SK-N-SH (cell line): Measurements from ENCODE around the gene BRD7. TPM values are rescaled to one million over a fixed set of nuclear protein-coding genes. Genes with fewer than 3 reads are reported as not detected.
A peak's percentile ranks its signal among the peaks of the same experiment; 100 is the strongest.

Source experiments
- CTCF ChIA-PET: fragments of 300-600, 350-600 bp; formaldehyde crosslinking; extraction: SDS; loops from one replicate; lab custom pipeline; 2021; lab: Yijun Ruan, JAX
- POLR2A ChIA-PET: fragments of 350-600 bp; sonication (Branson Sonifier 250); formaldehyde crosslinking; extraction: SDS; loops from one replicate; lab custom pipeline; 2020; ENCODE audit warnings: antibody characterized with exemption, inconsistent platforms; lab: Yijun Ruan, JAX
- DNase-seq: peaks from one replicate; pipeline ENCODE4 v3.0.0; 2012
- H2AFZ ChIP-seq: fragments of 200-600 bp; sonication (generic); 2 replicates; pipeline ENCODE4 v1.8.1; 2016; ENCODE audit warnings: antibody characterized with exemption, mild to moderate bottlenecking, low read depth
- H3F3A ChIP-seq: fragments of 200-600 bp; sonication (generic); replicated peaks from 2 replicates; pipeline ENCODE3; 2016; ENCODE audit warnings: antibody characterized with exemption, mild to moderate bottlenecking; ENCODE audit not compliant: insufficient read depth
- H3K27ac ChIP-seq, 2 experiments: fragments of 200-500 bp in 1 of 2; fragments of 200-600 bp in 1 of 2; sonication (Bioruptor generic) in 1 of 2; sonication (generic), shearing (Covaris generic) in 1 of 2; 2 replicates each; pipeline versions ENCODE4 v1.5.1 to v1.6.1; 2014 to 2016; ENCODE audit warnings: low read depth in 2 of 2, inconsistent platforms in 1 of 2, low read length in 1 of 2, mild to moderate bottlenecking in 1 of 2, mixed read lengths in 1 of 2
- H3K27me3 ChIP-seq: fragments of 200-600 bp; sonication (generic), shearing (Covaris generic); 2 replicates; pipeline ENCODE4 v1.6.1; 2016; ENCODE audit warnings: mixed run types; ENCODE audit not compliant: insufficient read depth
- H3K36me3 ChIP-seq, 2 experiments: fragments of 200-500 bp in 1 of 2; fragments of 200-600 bp in 1 of 2; sonication (Bioruptor generic) in 1 of 2; sonication (generic) in 1 of 2; replicated peaks in 1 of 2; 2 replicates each; pipeline versions ENCODE3 to v1.5.1; 2014 to 2016; ENCODE audit warnings: low read length in 1 of 2, mild to moderate bottlenecking in 1 of 2; ENCODE audit not compliant: insufficient read depth in 2 of 2, control insufficient read depth in 1 of 2
- H3K4me1 ChIP-seq, 2 experiments: fragments of 200-500 bp in 1 of 2; fragments of 200-600 bp in 1 of 2; sonication (Bioruptor generic) in 1 of 2; sonication (generic), shearing (Covaris generic) in 1 of 2; 2 replicates each; pipeline versions ENCODE4 v1.5.1 to v1.6.1; 2014 to 2016; ENCODE audit warnings: low read depth in 1 of 2, low read length in 1 of 2, mixed run types in 1 of 2; ENCODE audit not compliant: insufficient read depth in 2 of 2, control insufficient read depth in 1 of 2
- H3K4me2 ChIP-seq: fragments of 200-600 bp; sonication (generic), shearing (Covaris generic); 2 replicates; pipeline ENCODE4 v1.6.1; 2017; ENCODE audit warnings: mixed run types
- H3K4me3 ChIP-seq, 2 experiments: fragments of 200-500 bp in 1 of 2; fragments of 200-600 bp in 1 of 2; sonication (Bioruptor generic) in 1 of 2; sonication (generic), shearing (Covaris generic) in 1 of 2; 2 replicates each; pipeline versions ENCODE4 v1.5.1 to v1.8.1; 2014 to 2016; ENCODE audit warnings: low read depth in 2 of 2, inconsistent platforms in 1 of 2, low read length in 1 of 2, mild to moderate bottlenecking in 1 of 2, mixed read lengths in 1 of 2, moderate library complexity in 1 of 2
- H3K79me2 ChIP-seq: fragments of 200-600 bp; sonication (generic); 2 replicates; pipeline ENCODE4 v1.8.1; 2017; ENCODE audit warnings: mild to moderate bottlenecking; ENCODE audit not compliant: insufficient read depth
- H3K9ac ChIP-seq: fragments of 200-600 bp; sonication (generic); 2 replicates; pipeline ENCODE4 v1.6.1; 2017; ENCODE audit warnings: mixed run types
- H3K9me2 ChIP-seq: fragments of 200-600 bp; sonication (generic); 2 replicates; pipeline ENCODE4 v1.6.1; 2017; ENCODE audit warnings: mixed run types
- H3K9me3 ChIP-seq: fragments of 200-600 bp; sonication (generic); 2 replicates; pipeline ENCODE4 v1.6.1; 2017; ENCODE audit warnings: mixed run types, mild to moderate bottlenecking, moderate library complexity
- H4K20me1 ChIP-seq: fragments of 200-600 bp; sonication (generic); 2 replicates; pipeline ENCODE4 v1.6.1; 2017; ENCODE audit warnings: mild to moderate bottlenecking, mixed run types; ENCODE audit not compliant: insufficient read depth
- CHD2 ChIP-seq: fragments of 150-350 bp; IDR thresholded peaks from 2 replicates; pipeline ENCODE4 v1.6.1; 2018; ENCODE audit warnings: low read length; ENCODE audit not compliant: partially characterized antibody
- EP300 ChIP-seq, 2 experiments: IDR thresholded peaks; 2 replicates each; pipeline versions ENCODE4 v1.4.0 to v1.6.1; 2012; ENCODE audit warnings: borderline replicate concordance in 1 of 2, low read depth in 1 of 2, low read length in 1 of 2
- GATA2 ChIP-seq: sonication (generic); formaldehyde crosslinking; IDR thresholded peaks from 2 replicates; pipeline ENCODE4 v1.5.0; 2020; ENCODE audit warnings: mild to moderate bottlenecking, missing genetic modification reagents
- MEF2A ChIP-seq: IDR thresholded peaks from 2 replicates; pipeline ENCODE4 v1.4.0; 2012; ENCODE audit warnings: low read depth, borderline replicate concordance
- MXI1 ChIP-seq: IDR thresholded peaks from 2 replicates; pipeline ENCODE4 v1.6.1; 2012; ENCODE audit warnings: mild to moderate bottlenecking, low read depth, low read length, improper control_type of control experiment
- PBX3 ChIP-seq: IDR thresholded peaks from 2 replicates; pipeline ENCODE4; 2012
- RAD21 ChIP-seq: IDR thresholded peaks from 2 replicates; pipeline ENCODE4 v1.6.1; 2012; ENCODE audit warnings: mild to moderate bottlenecking, low read length
- RCOR1 ChIP-seq: fragments of 150-350 bp; IDR thresholded peaks from 2 replicates; pipeline ENCODE4 v1.6.1; 2017; ENCODE audit warnings: antibody characterized with exemption, low read length
- TEAD4 ChIP-seq: IDR thresholded peaks from 2 replicates; pipeline ENCODE4 v1.4.0; 2012; ENCODE audit warnings: mild to moderate bottlenecking, borderline replicate concordance; ENCODE audit not compliant: insufficient read depth
- USF1 ChIP-seq: IDR thresholded peaks from 2 replicates; pipeline ENCODE4 v1.4.0; 2012; ENCODE audit warnings: low read depth, borderline replicate concordance
- USF2 ChIP-seq: fragments of 150-350 bp; IDR thresholded peaks from 2 replicates; pipeline ENCODE4 v1.6.1; 2017; ENCODE audit warnings: antibody characterized with exemption, low read length, low read depth, borderline replicate concordance
- ZBTB33 ChIP-seq: IDR thresholded peaks from 2 replicates; pipeline ENCODE4 v1.4.0; 2012; ENCODE audit warnings: low read depth, borderline replicate concordance
- WGBS: methylation state at CpG from one replicate; pipeline ENCODE4 v1.1.6; 2017; ENCODE audit warnings: low lambda C conversion rate; 5-methylcytosine and 5-hydroxymethylcytosine counted together
- polyA plus RNA-seq, 3 experiments: library from polyadenylated mRNA; depleted of rRNA; stranded (reverse); fragments of >200 nt; gene quantifications; 2 replicates each; pipeline ENCODE4 v1.2.3, GENCODE V29; 2012

BRD7 gene
- polyA plus RNA-seq, 1 of the 3 experiments (the other 2 are of a cell fraction), result 32.9 TPM

GRCh38 chr16:50407351-50407750, 38.6 kb upstream of the BRD7 start:
- H3K9me3 ChIP-seq, result no peaks in the 10 kb centered on the region
- H3K9me2 ChIP-seq, result no peaks in the 10 kb centered on the region
- no peak overlapping the region for H3K4me2 ChIP-seq
- 60% methylated on average over 2 of the region's 5 CpGs for WGBS
- no peak overlapping the region for H3K9ac ChIP-seq
- POLR2A ChIA-PET, result no interaction called here
- no peak overlapping the region for H3K4me3 ChIP-seq
- no peaks in the 10 kb centered on the region for H4K20me1 ChIP-seq
- no peaks in the 10 kb centered on the region for H3K79me2 ChIP-seq
- no peaks in the 10 kb centered on the region for H3K36me3 ChIP-seq
- CTCF ChIA-PET, result no interaction called here
- H3F3A ChIP-seq, result no peaks in the 10 kb centered on the region
- no peak overlapping the region for H2AFZ ChIP-seq
- no peaks in the 10 kb centered on the region for H3K27me3 ChIP-seq
- H3K27ac ChIP-seq, result no peak overlapping the region
- no peak for TF ChIP-seq CHD2
- no peak for TF ChIP-seq PBX3
- no peak for TF ChIP-seq ZBTB33
- no peak for TF ChIP-seq GATA2 (CRISPR knock-in tag)
- TF ChIP-seq RCOR1, result no peak
- TF ChIP-seq EP300 (IDR thresholded peaks at IDR 0.05; ENCODE audit: borderline replicate concordance in 1 of 2, low read depth in 1 of 2, low read length in 1 of 2), result no peak
- no peak for TF ChIP-seq USF2
- no peak for TF ChIP-seq MEF2A
- peaks cover 0 to 15% of the 10 kb centered on the region in 2 experiments; a peak in 1 of 4 replicates for H3K4me1 ChIP-seq
- DNase-seq, result no peak

GRCh38 chr16:50403491-50403890, 34.7 kb upstream of the BRD7 start:
- Histone ChIP-seq H3K4me1 (peaks cover 0 to 25% of the 10 kb centered on the region in 2 experiments; a peak in 1 of 4 replicates), H4K20me1 (no peaks in the 10 kb centered on the region), H3K9me3 (no peaks in the 10 kb centered on the region), H3F3A (no peaks in the 10 kb centered on the region), H3K4me3 (no peak overlapping the region), H3K27ac (peak overlapping the region in 1 of 2 experiments; percentile 81; a peak in 2 of 4 replicates), H3K36me3 (no peaks in the 10 kb centered on the region), H3K79me2 (no peaks in the 10 kb centered on the region), H3K27me3 (no peaks in the 10 kb centered on the region), H3K9me2 (no peaks in the 10 kb centered on the region), H3K9ac (no peak overlapping the region), H3K4me2 (no peak overlapping the region), H2AFZ (no peak overlapping the region)
- 26% methylated on average over 6 of the region's 12 CpGs for WGBS
- CTCF ChIA-PET, result interaction anchor here (0.8 to 2.4 kb wide), 3 partner anchors 10 to 29 kb away, joined by 3 to 6 read pairs (median 3); no protein-coding TSS in a partner anchor
- peak; percentile 72 for DNase-seq
- TF ChIP-seq EP300 (IDR thresholded peaks at IDR 0.05; ENCODE audit: borderline replicate concordance in 1 of 2, low read depth in 1 of 2, low read length in 1 of 2), result no peak; a peak in 1 of 4 replicates
- no peak for TF ChIP-seq USF1
- TF ChIP-seq CHD2, result peak; percentile 20
- no peak for TF ChIP-seq TEAD4
- TF ChIP-seq GATA2 (CRISPR knock-in tag), result peak; percentile 69
- 0 out of 2 replicates have a peak, but pooled peaks have one; percentile 9 for TF ChIP-seq RCOR1
- 0 out of 2 replicates have a peak, but pooled peaks have one; percentile 2 for TF ChIP-seq RAD21
- TF ChIP-seq MXI1, result peak; percentile 66; the same call in 1 of the 2 replicates
- POLR2A ChIA-PET, result no interaction called here
